Inflammatory macrophage treated with lipopolysaccharide for 4 hours (primary cell): ENCODE measurements around the gene ADAMTSL3.
"Not testable (repeated sequence)": the region's sequence is repeated elsewhere in the genome, so short reads cannot be mapped to it uniquely, and the experiment has no call there.

ENCODE experiments used
- DNase-seq: peaks from one replicate; pipeline ENCODE4 v3.0.0-alpha.2; 2020

ADAMTSL3 gene

GRCh38 chr15:83753872-83754493 is 100.1 kb downstream of the ADAMTSL3 start:
- no peak for DNase-seq

GRCh38 chr15:83757291-83757690 is 103.4 kb downstream of the ADAMTSL3 start:
- not testable (repeated sequence) for DNase-seq

GRCh38 chr15:83762367-83762766 is 108.4 kb downstream of the ADAMTSL3 start:
- DNase-seq: no peak

- no peak for DNase-seq
Observed at GRCh38 chr15:83764201-83764838, 110.4 kb downstream of the ADAMTSL3 start.

- no peak for DNase-seq
Observed at GRCh38 chr15:83766339-83766738, 112.4 kb downstream of the ADAMTSL3 start.

GRCh38 chr15:83767741-83768140 is 113.8 kb downstream of the ADAMTSL3 start:
- DNase-seq: no peak

GRCh38 chr15:83769411-83769999 is 115.6 kb downstream of the ADAMTSL3 start:
- DNase-seq: no peak

- DNase-seq: no peak
Observed at GRCh38 chr15:83775738-83776137, 121.8 kb downstream of the ADAMTSL3 start.

- no peak for DNase-seq
Observed at GRCh38 chr15:83776986-83777385, 123.1 kb downstream of the ADAMTSL3 start.

- no peak for DNase-seq
Observed at GRCh38 chr15:83783227-83783626, 129.3 kb downstream of the ADAMTSL3 start.

GRCh38 chr15:83784975-83785374 is 131.1 kb downstream of the ADAMTSL3 start:
- DNase-seq: no peak

GRCh38 chr15:83786336-83786735 is 132.4 kb downstream of the ADAMTSL3 start:
- no peak for DNase-seq

GRCh38 chr15:83793069-83793468 is 139.1 kb downstream of the ADAMTSL3 start:
- DNase-seq: no peak

- no peak for DNase-seq
Observed at GRCh38 chr15:83794209-83794608, 140.3 kb downstream of the ADAMTSL3 start.

- no peak for DNase-seq
Observed at GRCh38 chr15:83809345-83809744, 155.4 kb downstream of the ADAMTSL3 start.

GRCh38 chr15:83810110-83810509 is 156.2 kb downstream of the ADAMTSL3 start:
- no peak for DNase-seq

- DNase-seq: no peak
Observed at GRCh38 chr15:83813682-83814081, 159.8 kb downstream of the ADAMTSL3 start.

GRCh38 chr15:83815506-83815905 is 161.6 kb downstream of the ADAMTSL3 start:
- no peak for DNase-seq

GRCh38 chr15:83816124-83816883 is 162.4 kb downstream of the ADAMTSL3 start:
- no peak for DNase-seq

GRCh38 chr15:83818591-83818990 is 164.7 kb downstream of the ADAMTSL3 start:
- DNase-seq: no peak

- DNase-seq: no peak
Observed at GRCh38 chr15:83830381-83830780, 176.5 kb downstream of the ADAMTSL3 start.

GRCh38 chr15:83833569-83833968 is 179.6 kb downstream of the ADAMTSL3 start:
- no peak for DNase-seq

- no peak for DNase-seq
Observed at GRCh38 chr15:83835479-83835878, 181.6 kb downstream of the ADAMTSL3 start.
